ENCODE measurements around the gene GRIA1.

Gene GRIA1

GRCh38 chr5:153636670-153637451 is 146.4 kb downstream of the GRIA1 start:
- H3K4me3 ChIP-seq (ENCODE audit: low read depth, low read length): no peak overlapping the region
- no peak for TF ChIP-seq CTCF (IDR thresholded peaks at IDR 0.05; ENCODE audit: borderline replicate concordance, insufficient read depth, low read depth, low read length)

- H3K4me3 ChIP-seq (ENCODE audit: low read depth, low read length): no peak overlapping the region
- no peak for TF ChIP-seq CTCF (IDR thresholded peaks at IDR 0.05; ENCODE audit: borderline replicate concordance, insufficient read depth, low read depth, low read length)
Measured at GRCh38 chr5:153640293-153640692, 149.8 kb downstream of the GRIA1 start.

DNA sequence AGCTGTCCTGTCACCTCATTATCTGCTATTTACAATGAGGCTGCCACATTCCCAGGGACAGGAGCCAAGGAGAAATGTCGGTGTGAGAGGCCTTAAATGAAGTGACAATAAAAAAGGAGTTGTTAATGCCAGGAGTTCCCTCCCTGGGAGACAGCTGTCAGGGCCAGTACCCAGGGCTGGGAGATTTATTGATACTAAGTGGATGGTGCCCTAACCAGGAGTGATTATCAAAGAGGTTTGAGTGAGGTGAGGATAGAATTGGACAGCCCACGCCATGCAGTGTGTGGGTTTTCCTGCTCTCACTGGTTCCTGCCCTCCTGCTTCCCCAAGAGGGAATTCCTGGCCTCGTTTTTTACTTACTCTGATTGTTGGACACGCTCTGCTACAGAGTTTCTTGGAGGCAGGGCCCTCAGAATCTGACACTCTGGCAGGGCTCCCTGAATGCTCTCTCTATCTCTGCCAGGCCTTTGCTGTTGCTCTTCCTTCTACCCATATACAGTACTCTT is 150.8 kb downstream of the GRIA1 start:
- no peak for TF ChIP-seq CTCF (IDR thresholded peaks at IDR 0.05; ENCODE audit: borderline replicate concordance, insufficient read depth, low read depth, low read length)
- H3K4me3 ChIP-seq (ENCODE audit: low read depth, low read length): no peak overlapping the region

DNA sequence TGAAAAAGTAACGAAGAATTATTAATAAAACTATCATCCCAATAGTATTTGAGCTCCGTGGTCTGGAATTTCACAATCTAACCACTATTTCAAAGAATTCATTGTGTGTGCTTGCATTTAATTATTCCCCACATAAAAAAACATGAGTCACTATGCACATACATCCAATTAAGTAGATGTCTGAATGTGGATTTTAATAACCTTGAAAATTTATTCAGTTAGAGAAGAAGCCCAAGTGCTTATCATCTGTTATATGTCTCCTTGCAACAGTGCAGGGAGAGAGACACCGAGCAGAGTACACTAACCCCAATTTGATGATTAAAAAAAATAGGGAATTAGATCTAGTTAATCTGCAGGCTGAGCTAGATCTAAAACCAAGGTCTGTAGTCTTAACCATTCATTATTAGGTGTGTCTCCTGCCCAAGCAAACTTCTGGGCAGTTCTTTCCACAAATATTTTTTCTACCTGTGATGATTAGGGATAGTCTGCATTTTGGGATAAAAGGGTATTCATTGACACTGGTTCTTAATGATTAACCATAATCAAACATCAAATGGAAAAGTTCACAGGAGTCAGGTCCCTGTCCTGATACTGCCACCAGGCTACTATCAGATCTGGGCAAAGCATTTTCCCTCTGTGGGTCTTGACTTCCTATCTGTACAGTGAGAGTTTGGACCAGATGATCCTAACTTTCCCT is 164.2 kb downstream of the GRIA1 start:
- H3K4me3 ChIP-seq (ENCODE audit: low read depth, low read length): no peak overlapping the region
- TF ChIP-seq CTCF (IDR thresholded peaks at IDR 0.05; ENCODE audit: borderline replicate concordance, insufficient read depth, low read depth, low read length): no peak

DNA sequence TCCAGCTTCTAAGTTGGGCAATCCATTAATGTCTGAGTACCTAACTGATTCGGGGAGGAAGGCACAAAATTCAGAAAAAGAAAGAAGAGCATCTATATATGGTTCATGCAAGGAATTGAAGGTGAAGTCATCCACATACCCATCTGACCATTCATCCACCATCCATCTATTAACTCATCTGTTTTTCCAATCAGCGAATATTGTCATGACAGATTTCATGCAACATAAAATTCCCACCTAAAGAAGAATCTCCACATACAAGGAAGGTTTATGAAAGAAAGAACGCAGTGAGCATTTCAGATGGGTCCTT is 164.7 kb downstream of the GRIA1 start:
- no peak for TF ChIP-seq CTCF (IDR thresholded peaks at IDR 0.05; ENCODE audit: borderline replicate concordance, insufficient read depth, low read depth, low read length)
- no peak overlapping the region for H3K4me3 ChIP-seq (ENCODE audit: low read depth, low read length)

GRCh38 chr5:153658149-153658548 is 167.7 kb downstream of the GRIA1 start:
- no peak overlapping the region for H3K4me3 ChIP-seq (ENCODE audit: low read depth, low read length)
- no peak for TF ChIP-seq CTCF (IDR thresholded peaks at IDR 0.05; ENCODE audit: borderline replicate concordance, insufficient read depth, low read depth, low read length)

- no peak overlapping the region for H3K4me3 ChIP-seq (ENCODE audit: low read depth, low read length)
- TF ChIP-seq CTCF (IDR thresholded peaks at IDR 0.05; ENCODE audit: borderline replicate concordance, insufficient read depth, low read depth, low read length): no peak
Measured at GRCh38 chr5:153658606-153659005, 168.1 kb downstream of the GRIA1 start.
